Naive thymus-derived CD4-positive, alpha-beta T cell (primary cell): Measurements from ENCODE around the gene POLG2. TPM values are rescaled to one million over a fixed set of nuclear protein-coding genes. Genes with fewer than 3 reads are reported as not detected.

Source experiments
- ATAC-seq: fragments of 150-1000 bp; cut with Tn5 transposase; 2 replicates; pipeline ENCODE4 v1.10.0; 2021; ENCODE audit warnings: mild to moderate bottlenecking, moderate library complexity
- CTCF ChIA-PET: fragments of 350-600 bp; sonication (Branson Sonifier 250); formaldehyde crosslinking; loops from one replicate; lab custom pipeline; 2021; ENCODE audit warnings: antibody characterized with exemption; lab: Charles Lee
- POLR2A ChIA-PET: fragments of 350-600 bp; sonication (Branson Sonifier 250); formaldehyde crosslinking; loops from one replicate; lab custom pipeline; 2021; ENCODE audit warnings: antibody characterized with exemption, inconsistent platforms; lab: Charles Lee
- DNase-seq, 9 donors: peaks; one replicate each; pipeline versions ENCODE4 v3.0.0 to v3.0.0-alpha.2; 2020 to 2022; ENCODE audit warnings: mixed read lengths in 1 of 9
- H3K27ac ChIP-seq: one replicate; pipeline ENCODE4 v1.7.0; 2013; ENCODE audit warnings: mild to moderate bottlenecking, low read depth, low read length, moderate library complexity
- H3K27me3 ChIP-seq, 2 donors: one replicate each; pipeline ENCODE4 v1.7.0; 2013; ENCODE audit warnings: low read length in 2 of 2, mild to moderate bottlenecking in 2 of 2, moderate library complexity in 2 of 2; ENCODE audit not compliant: control insufficient read depth in 2 of 2, insufficient read depth in 2 of 2
- H3K36me3 ChIP-seq, 3 experiments: 1 replicate in 2 of 3; 2 replicates in 1 of 3; pipeline ENCODE4 v1.7.0; 2013; ENCODE audit warnings: low read length in 3 of 3, mild to moderate bottlenecking in 3 of 3, moderate library complexity in 1 of 3; ENCODE audit not compliant: insufficient read depth in 3 of 3, control insufficient read depth in 2 of 3
- H3K4me1 ChIP-seq, 2 donors: one replicate each; pipeline ENCODE4 v1.7.0; 2013; ENCODE audit warnings: low read length in 2 of 2, mild to moderate bottlenecking in 2 of 2, moderate library complexity in 1 of 2; ENCODE audit not compliant: control insufficient read depth in 2 of 2, insufficient read depth in 2 of 2
- H3K4me3 ChIP-seq: 2 replicates; pipeline ENCODE4 v1.7.0; 2013; ENCODE audit warnings: mild to moderate bottlenecking, low read length
- H3K9me3 ChIP-seq, 3 experiments: 1 replicate in 2 of 3; 2 replicates in 1 of 3; pipeline ENCODE4 v1.7.0; 2013; ENCODE audit warnings: low read length in 3 of 3; ENCODE audit not compliant: control insufficient read depth in 2 of 3
- H3K27ac Mint-ChIP-seq, 9 donors: one replicate each; pipeline ENCODE4 v1.8.0; 2020 to 2022; ENCODE audit warnings: mixed read lengths in 9 of 9, mild to moderate bottlenecking in 8 of 9, moderate library complexity in 5 of 9, inconsistent platforms in 2 of 9
- H3K27me3 Mint-ChIP-seq, 5 donors: one replicate each; pipeline ENCODE4 v1.8.0; 2021 to 2022; ENCODE audit warnings: mixed read lengths in 5 of 5, mild to moderate bottlenecking in 1 of 5
- H3K36me3 Mint-ChIP-seq, 5 donors: one replicate each; pipeline ENCODE4 v1.8.0; 2020 to 2022; ENCODE audit warnings: mixed read lengths in 5 of 5, mild to moderate bottlenecking in 3 of 5, inconsistent platforms in 1 of 5
- H3K4me1 Mint-ChIP-seq, 7 donors: one replicate each; pipeline ENCODE4 v1.8.0; 2020 to 2022; ENCODE audit warnings: mixed read lengths in 7 of 7, mild to moderate bottlenecking in 3 of 7, inconsistent platforms in 1 of 7
- H3K4me3 Mint-ChIP-seq, 10 donors: one replicate each; pipeline ENCODE4 v1.8.0; 2020 to 2022; ENCODE audit warnings: mild to moderate bottlenecking in 10 of 10, mixed read lengths in 10 of 10, moderate library complexity in 6 of 10, inconsistent platforms in 2 of 10
- H3K9me3 Mint-ChIP-seq, 11 donors: one replicate each; pipeline ENCODE4 v1.8.0; 2020 to 2022; ENCODE audit warnings: mixed read lengths in 11 of 11, mild to moderate bottlenecking in 4 of 11, inconsistent platforms in 1 of 11, moderate library complexity in 1 of 11
- intact Hi-C, 2 donors: fragments of 100-400 bp; cut with micrococcal nuclease; formaldehyde crosslinking; loops; one replicate each; pipeline ENCODE4 v1.15.1; 2023
- polyA plus RNA-seq, 2 donors: library from polyadenylated mRNA; unstranded; fragments of 300-500 nt; fragmentation: Illumina TruSeq; gene quantifications; one replicate each; pipeline ENCODE4 v1.2.3, GENCODE V29; 2021
- total RNA-seq, 6 experiments: library from RNA in 5 of 6; stranded (reverse) in 5 of 6; gene quantifications; 1 replicate in 5 of 6; 2 replicates in 1 of 6; pipeline ENCODE4 v1.2.3 and lab custom pipeline; 2021 to 2026

Gene POLG2
- total and polyA plus RNA-seq, 7 experiments from 2014 or later = 7.4 to 69.6 (median 41.5) TPM

GRCh38 chr17:64502021-64502420 is 5.2 kb upstream of the POLG2 start:
- Histone ChIP-seq H3K4me3 (no peak overlapping the region), H3K27ac (peak overlapping the region; percentile 20), H3K9me3 (no peaks in the 10 kb centered on the region), H3K4me1 (peaks cover 35 to 46% of the 10 kb centered on the region in 2 donors), H3K27me3 (no peaks in the 10 kb centered on the region), H3K36me3 (peaks cover 51 to 80% (median 64%) of the 10 kb centered on the region in 3 experiments)
- H3K4me3 Mint-ChIP-seq = peak overlapping the region in 8 of 10 donors; percentile 16 to 100 (median 62)
- H3K27me3 Mint-ChIP-seq = peaks cover 0 to 11% (median 0%) of the 10 kb centered on the region in 5 donors
- no peak for ATAC-seq
- CTCF ChIA-PET = interaction anchor here (1.0 to 1.2 kb wide), 2 partner anchors 81 to 82 kb away, joined by 4 to 8 read pairs; no protein-coding TSS in a partner anchor
- H3K4me1 Mint-ChIP-seq = peaks cover 37 to 85% (median 75%) of the 10 kb centered on the region in 7 donors
- peaks cover 0 to 53% (median 0%) of the 10 kb centered on the region in 11 donors for H3K9me3 Mint-ChIP-seq
- intact Hi-C loops = loop anchor here in 1 of 2 donors (10.0 kb wide), 1 partner anchor 413 kb away; the partner anchor contains the start of gene LRRC37A3
- peak overlapping the region; percentile 51 to 100 (median 84) for H3K27ac Mint-ChIP-seq
- peak in 3 of 9 donors; percentile 16 to 24 (median 17) for DNase-seq
- peaks cover 17 to 80% (median 57%) of the 10 kb centered on the region in 5 donors for H3K36me3 Mint-ChIP-seq
- POLR2A ChIA-PET = interaction anchor here (0.7 to 1.1 kb wide), 5 partner anchors 8 to 80 kb away, joined by 3 to 4 read pairs (median 3); no protein-coding TSS in a partner anchor

- no peaks in the 10 kb centered on the region for H3K9me3 ChIP-seq
- H3K27ac ChIP-seq = no peak overlapping the region
- intact Hi-C loops = loop anchor here in 1 of 2 donors (10.0 kb wide), 1 partner anchor 414 kb away; the partner anchor contains the start of gene LRRC37A3
- H3K27ac Mint-ChIP-seq = peak overlapping the region; percentile 16 to 100 (median 84)
- POLR2A ChIA-PET = interaction anchor here (0.8 to 1.2 kb wide), 4 partner anchors 8 to 41 kb away, joined by 3 to 4 read pairs (median 4); no protein-coding TSS in a partner anchor
- H3K4me3 Mint-ChIP-seq = peak overlapping the region in 5 of 10 donors; percentile 23 to 100 (median 97)
- CTCF ChIA-PET = interaction anchor here (0.6 to 6.5 kb wide), 2 partner anchors 81 to 283 kb away, joined by 4 to 47 read pairs; no protein-coding TSS in a partner anchor
- H3K27me3 ChIP-seq = no peaks in the 10 kb centered on the region
- H3K4me1 ChIP-seq = peaks cover 35 to 46% of the 10 kb centered on the region in 2 donors
- peaks cover 21 to 74% (median 57%) of the 10 kb centered on the region in 5 donors for H3K36me3 Mint-ChIP-seq
- H3K36me3 ChIP-seq = peaks cover 51 to 74% (median 64%) of the 10 kb centered on the region in 3 experiments
- no peak for ATAC-seq
- peak in 4 of 9 donors; percentile 12 to 32 (median 28) for DNase-seq
- no peak overlapping the region for H3K4me3 ChIP-seq
- peaks cover 0 to 3% (median 0%) of the 10 kb centered on the region in 5 donors for H3K27me3 Mint-ChIP-seq
- peaks cover 38 to 95% (median 83%) of the 10 kb centered on the region in 7 donors for H3K4me1 Mint-ChIP-seq
- peaks cover 0 to 54% (median 0%) of the 10 kb centered on the region in 11 donors for H3K9me3 Mint-ChIP-seq
Measured at GRCh38 chr17:64500862-64501765, 4.3 kb upstream of the POLG2 start.

- peaks cover 16 to 67% (median 54%) of the 10 kb centered on the region in 5 donors for H3K36me3 Mint-ChIP-seq
- H3K36me3 ChIP-seq = peaks cover 51 to 68% (median 64%) of the 10 kb centered on the region in 3 experiments
- DNase-seq (peak in 2 of 9 donors; percentile 25 to 32), ATAC-seq (no peak)
- H3K27me3 Mint-ChIP-seq = peaks cover 0 to 1% (median 0%) of the 10 kb centered on the region in 5 donors
- H3K27ac ChIP-seq = no peak overlapping the region
- ChIA-PET CTCF (interaction anchor here (6.5 kb wide), 1 partner anchor 80 kb away, joined by 47 read pairs; no protein-coding TSS in a partner anchor), POLR2A (interaction anchor here (1.2 to 4.6 kb wide), 2 partner anchors 9 to 42 kb away, joined by 3 to 24 read pairs; no protein-coding TSS in a partner anchor)
- H3K9me3 Mint-ChIP-seq = peaks cover 0 to 51% (median 0%) of the 10 kb centered on the region in 11 donors
- H3K9me3 ChIP-seq = no peaks in the 10 kb centered on the region
- peaks cover 35 to 51% of the 10 kb centered on the region in 2 donors for H3K4me1 ChIP-seq
- H3K27ac Mint-ChIP-seq = peak overlapping the region in 6 of 9 donors; percentile 58 to 100 (median 76)
- no peak overlapping the region for H3K4me3 ChIP-seq
- H3K27me3 ChIP-seq = no peaks in the 10 kb centered on the region
- H3K4me3 Mint-ChIP-seq = peak overlapping the region in 4 of 10 donors; percentile 1 to 100 (median 40)
- H3K4me1 Mint-ChIP-seq = peaks cover 42 to 95% (median 89%) of the 10 kb centered on the region in 7 donors
- intact Hi-C loops = loop anchor here in 1 of 2 donors (10.0 kb wide), 1 partner anchor 414 kb away; the partner anchor contains the start of gene LRRC37A3
Measured at GRCh38 chr17:64500487-64500859, 3.6 kb upstream of the POLG2 start.

- CTCF ChIA-PET = interaction anchor here (1.2 to 6.5 kb wide), 3 partner anchors 15 to 80 kb away, joined by 4 to 47 read pairs (median 4); no protein-coding TSS in a partner anchor
Measured at GRCh38 chr17:64499805-64500486, 3.1 kb upstream of the POLG2 start.

GRCh38 chr17:64498308-64499203 is 1.7 kb upstream of the POLG2 start:
- intact Hi-C loops = no loop called here
- no peaks in the 10 kb centered on the region for H3K27me3 Mint-ChIP-seq
- H3K9me3 Mint-ChIP-seq = peaks cover 0 to 41% (median 0%) of the 10 kb centered on the region in 11 donors
- H3K36me3 Mint-ChIP-seq = peaks cover 7 to 49% (median 39%) of the 10 kb centered on the region in 5 donors
- peaks cover 40 to 49% (median 49%) of the 10 kb centered on the region in 3 experiments for H3K36me3 ChIP-seq
- H3K4me1 Mint-ChIP-seq = peaks cover 46 to 95% (median 86%) of the 10 kb centered on the region in 7 donors
- DNase-seq (peak in 5 of 9 donors; percentile 23 to 35 (median 34)), ATAC-seq (no peak)
- H3K27me3 ChIP-seq = no peaks in the 10 kb centered on the region
- ChIA-PET POLR2A (interaction anchor here (0.5 to 5.7 kb wide), 15 partner anchors 7 to 466 kb away, joined by 3 to 224 read pairs (median 4); partner anchors contain the start of genes CEP95 and DDX5), CTCF (interaction anchor here (0.6 to 6.5 kb wide), 7 partner anchors 8 to 104 kb away, joined by 4 to 47 read pairs (median 4); partner anchors contain the start of genes CEP95 and DDX5)
- peaks cover 36 to 46% of the 10 kb centered on the region in 2 donors for H3K4me1 ChIP-seq
- H3K9me3 ChIP-seq = no peaks in the 10 kb centered on the region
- H3K4me3 ChIP-seq = no peak overlapping the region
- H3K27ac ChIP-seq = peak overlapping the region; percentile 83
- peak overlapping the region in 9 of 10 donors; percentile 14 to 100 (median 96) for H3K4me3 Mint-ChIP-seq
- H3K27ac Mint-ChIP-seq = peak overlapping the region; percentile 91 to 100 (median 97)

More at GRCh38 chr17:64499805-64500486, 3.1 kb upstream of the POLG2 start:
- peaks cover 12 to 62% (median 49%) of the 10 kb centered on the region in 5 donors for H3K36me3 Mint-ChIP-seq
- DNase-seq (peak in 4 of 9 donors; percentile 21 to 33 (median 30)), ATAC-seq (no peak)
- no peaks in the 10 kb centered on the region for H3K27me3 Mint-ChIP-seq
- Histone ChIP-seq H3K4me1 (peaks cover 36 to 53% of the 10 kb centered on the region in 2 donors), H3K27ac (no peak overlapping the region), H3K4me3 (no peak overlapping the region), H3K27me3 (no peaks in the 10 kb centered on the region), H3K9me3 (no peaks in the 10 kb centered on the region), H3K36me3 (peaks cover 51 to 63% (median 63%) of the 10 kb centered on the region in 3 experiments)
- H3K4me1 Mint-ChIP-seq = peaks cover 44 to 95% (median 87%) of the 10 kb centered on the region in 7 donors
- intact Hi-C loops = loop anchor here in 1 of 2 donors (10.0 kb wide), 1 partner anchor 415 kb away; the partner anchor contains the start of gene LRRC37A3
- peak overlapping the region in 4 of 10 donors; percentile 1 to 100 (median 48) for H3K4me3 Mint-ChIP-seq
- POLR2A ChIA-PET = interaction anchor here (0.8 to 4.6 kb wide), 7 partner anchors 10 to 209 kb away, joined by 3 to 32 read pairs (median 3); no protein-coding TSS in a partner anchor
- peaks cover 0 to 47% (median 0%) of the 10 kb centered on the region in 11 donors for H3K9me3 Mint-ChIP-seq
- H3K27ac Mint-ChIP-seq = peak overlapping the region in 7 of 9 donors; percentile 1 to 100 (median 58)
